HuH-7 (cell line): ENCODE results near the gene POR.

Experiments
- DNase-seq: peaks from one replicate; pipeline ENCODE4 v3.0.0; 2011; ENCODE audit warnings: low spot score

POR gene

DNA sequence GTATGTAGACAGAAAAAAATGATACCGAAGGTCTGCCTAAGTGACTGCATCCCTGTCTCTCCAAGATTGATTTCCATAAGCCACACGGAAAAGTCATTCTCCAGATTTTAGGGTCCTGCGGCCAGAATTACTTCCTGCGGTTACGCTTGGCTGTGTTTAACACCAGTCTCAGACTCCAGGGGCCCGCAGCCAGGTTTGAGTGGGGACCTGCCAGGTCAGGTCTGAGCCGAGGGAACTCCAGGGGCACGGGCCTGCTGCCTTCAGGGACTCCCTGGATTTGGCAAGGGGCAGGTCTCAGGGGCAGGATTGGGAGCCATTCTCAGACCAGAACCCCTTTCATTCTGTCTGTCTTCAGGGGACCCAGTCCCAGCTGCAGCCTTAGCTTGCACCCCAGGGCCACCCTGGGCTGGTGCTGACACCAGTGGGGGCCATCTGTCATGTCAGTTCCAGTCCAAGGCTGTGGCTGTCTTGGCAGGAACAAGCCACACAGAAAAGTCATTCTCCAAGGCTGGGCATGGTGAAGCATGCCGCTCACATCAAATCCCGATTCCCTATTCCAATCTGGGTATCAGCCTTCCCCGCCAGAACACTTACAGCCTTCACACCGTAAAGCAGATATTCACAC lies 40.5 kb downstream of the POR start:
- no peak for DNase-seq

DNA sequence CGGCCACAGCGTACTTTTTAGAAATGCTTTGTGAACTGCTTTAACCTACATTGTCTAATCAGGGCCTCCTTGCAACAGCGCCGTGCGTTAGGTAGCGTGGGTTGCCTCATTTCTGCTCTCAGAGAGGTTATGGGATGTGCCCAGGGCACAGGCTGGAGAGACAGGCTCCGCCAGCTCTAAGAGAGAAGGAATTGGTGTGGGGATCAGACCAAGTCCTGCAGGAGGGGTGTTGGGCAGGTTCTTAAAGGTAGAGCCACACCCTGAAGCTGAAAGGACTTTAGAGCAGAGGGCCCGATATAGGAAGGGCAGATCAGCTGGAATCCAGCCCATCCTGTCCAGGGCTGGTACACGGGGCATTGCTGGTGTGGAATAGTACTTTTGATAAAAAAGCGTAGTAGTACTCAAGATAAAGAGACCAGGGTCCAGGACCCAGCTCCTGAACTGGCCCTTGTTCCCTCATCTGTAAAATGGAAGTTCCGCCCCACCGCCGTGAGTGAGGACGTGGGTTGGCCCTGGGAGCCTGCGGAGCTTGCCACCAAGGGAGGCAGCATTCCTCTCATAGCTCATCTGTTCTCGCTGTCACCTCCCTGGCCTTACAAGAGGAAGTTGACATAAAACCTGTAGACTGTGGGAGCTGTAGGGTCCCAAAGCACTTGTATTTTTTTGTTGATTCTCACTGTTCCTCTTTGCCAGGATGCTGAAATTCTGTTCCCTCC lies 42.2 kb downstream of the POR start:
- no peak for DNase-seq

- DNase-seq: no peak
Observed at GRCh38 chr7:75958802-75959543, 44.0 kb downstream of the POR start.

GRCh38 chr7:75960372-75960771 lies 45.4 kb downstream of the POR start:
- no peak for DNase-seq

GRCh38 chr7:75961218-75961617 lies 46.3 kb downstream of the POR start:
- DNase-seq: no peak

DNA sequence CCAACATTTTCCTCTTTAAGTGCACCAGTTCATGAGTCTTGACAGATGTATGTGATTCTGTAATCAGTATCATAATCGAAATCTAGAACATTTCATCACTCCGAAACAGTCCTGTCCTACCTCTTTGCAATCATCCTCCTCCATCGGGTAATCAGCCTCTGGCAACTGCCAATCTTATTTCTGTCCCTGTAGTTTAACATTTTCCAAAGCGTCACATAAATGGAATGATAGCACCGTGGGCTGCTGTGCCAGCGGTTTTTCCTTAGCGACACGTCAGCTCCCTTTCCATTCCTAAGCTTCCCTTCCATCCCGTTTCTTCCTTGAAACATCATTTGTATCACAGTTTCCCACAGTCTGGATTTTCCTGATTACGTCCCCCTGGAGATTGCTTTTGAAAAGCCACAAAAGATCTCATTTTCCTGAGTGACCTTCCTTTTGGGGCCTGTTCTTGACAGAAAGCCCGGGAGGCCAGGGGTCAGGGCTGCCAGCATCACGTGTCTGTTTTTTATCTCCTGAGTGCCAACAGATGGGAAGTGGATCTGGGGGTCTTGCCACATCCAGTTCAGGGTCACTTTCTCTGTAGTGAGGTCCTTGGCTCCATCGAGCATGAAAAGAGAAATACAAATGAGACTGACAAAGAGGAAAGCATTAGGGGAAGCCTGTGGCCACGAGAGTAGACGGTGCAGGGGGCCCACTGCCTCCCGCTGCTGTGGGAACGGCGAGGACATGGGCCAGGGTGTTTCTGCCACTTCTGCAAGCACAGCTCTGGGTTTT lies 47.8 kb downstream of the POR start:
- no peak for DNase-seq

DNA sequence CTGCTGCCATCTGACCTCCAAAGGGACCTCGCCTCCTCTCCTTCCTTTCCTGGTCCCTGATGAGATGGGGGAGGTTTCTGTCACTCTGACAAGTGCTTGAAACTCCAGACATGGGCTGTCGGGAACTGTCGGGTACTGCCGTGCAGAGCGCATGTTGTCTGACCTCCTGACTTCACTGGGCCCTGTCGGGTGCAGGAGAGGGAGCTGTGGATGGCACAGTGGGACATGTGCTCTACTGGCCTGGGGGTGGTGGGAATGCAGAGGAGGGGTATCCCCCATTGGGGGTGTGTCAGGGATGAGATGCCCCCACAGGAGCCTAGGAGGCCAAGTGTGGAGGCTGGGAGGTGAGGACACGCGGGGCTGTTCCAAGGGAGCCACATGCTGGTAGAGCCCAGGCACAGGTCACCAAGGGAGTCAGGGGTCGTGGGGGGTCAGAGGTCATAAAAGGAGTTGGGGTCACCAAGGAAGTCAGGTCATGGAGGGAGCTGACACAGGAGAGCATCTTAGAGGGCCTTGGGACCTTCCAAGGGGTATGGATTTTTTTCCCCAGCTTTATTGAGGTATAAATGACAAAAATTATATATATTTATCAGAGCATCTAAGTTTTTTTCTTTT lies 48.5 kb downstream of the POR start:
- DNase-seq: no peak

GRCh38 chr7:75965617-75966016 lies 50.7 kb downstream of the POR start:
- DNase-seq: no peak

- DNase-seq: no peak
Observed at GRCh38 chr7:75966190-75966961, 51.4 kb downstream of the POR start.

DNA sequence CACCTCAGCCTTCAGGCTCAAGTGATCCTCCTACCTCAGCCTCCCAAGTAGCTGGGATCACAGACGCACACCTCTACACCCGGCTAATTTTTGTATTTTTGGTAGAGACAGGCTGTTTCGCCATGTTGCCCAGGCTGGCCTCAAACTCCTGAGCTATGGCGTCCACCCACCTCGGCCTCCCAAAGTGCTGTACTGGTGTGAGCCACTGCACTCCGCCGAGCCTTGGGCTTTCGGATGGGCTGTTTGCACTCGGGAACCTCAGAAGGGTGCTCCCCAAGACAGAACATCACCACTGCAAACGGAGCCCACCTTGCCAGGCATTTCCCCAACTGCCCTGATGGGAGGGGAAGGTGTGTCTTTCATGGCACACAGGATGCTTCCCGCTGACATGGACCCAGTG lies 52.1 kb downstream of the POR start:
- no peak for DNase-seq

DNA sequence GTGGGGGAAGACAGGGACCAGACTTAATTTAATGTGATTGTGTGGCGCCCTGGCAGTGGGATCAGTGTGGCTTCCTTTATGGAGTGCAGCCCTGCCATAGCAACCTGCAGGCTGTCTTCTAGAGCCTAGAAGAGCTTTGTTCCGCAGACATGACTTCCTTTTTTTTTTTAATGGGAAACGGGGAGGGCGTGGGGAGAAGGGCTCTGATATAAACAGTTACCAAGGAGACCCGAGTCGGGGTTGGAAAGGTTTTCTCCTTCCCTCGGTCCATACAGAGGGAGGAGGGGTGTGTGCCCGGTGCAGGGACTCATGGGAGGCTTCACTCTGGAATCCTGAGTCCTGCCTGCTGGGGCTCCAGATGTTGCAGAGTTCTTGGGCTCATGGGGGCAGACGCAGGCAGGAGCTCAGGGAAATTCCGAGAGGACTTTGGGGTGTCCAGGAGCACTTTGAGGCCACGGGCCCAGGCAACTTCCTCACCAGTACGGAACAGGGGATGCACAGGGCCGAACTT lies 52.6 kb downstream of the POR start:
- DNase-seq: no peak

DNA sequence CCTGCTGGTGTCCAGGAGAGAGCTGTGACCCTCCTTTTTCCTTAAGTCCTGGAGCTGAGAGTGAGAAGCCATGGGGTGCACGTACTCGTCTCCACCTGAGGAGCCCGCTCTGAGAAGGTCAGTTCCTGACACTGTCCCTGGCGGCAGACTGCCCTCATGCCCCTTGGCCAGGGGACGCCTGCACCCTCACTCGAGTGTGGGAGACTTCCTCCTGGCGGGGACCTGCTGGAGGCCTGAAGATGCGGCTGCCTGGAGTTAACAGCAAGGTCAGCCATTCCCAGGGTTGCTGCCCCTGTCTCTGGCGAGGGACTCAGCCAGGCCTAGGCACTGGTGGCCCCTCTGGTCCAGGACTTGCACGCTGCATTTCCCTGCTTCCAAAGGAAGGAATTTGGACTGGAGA lies 53.1 kb downstream of the POR start:
- DNase-seq: no peak

GRCh38 chr7:75968561-75969001 lies 53.6 kb downstream of the POR start:
- DNase-seq: no peak

DNA sequence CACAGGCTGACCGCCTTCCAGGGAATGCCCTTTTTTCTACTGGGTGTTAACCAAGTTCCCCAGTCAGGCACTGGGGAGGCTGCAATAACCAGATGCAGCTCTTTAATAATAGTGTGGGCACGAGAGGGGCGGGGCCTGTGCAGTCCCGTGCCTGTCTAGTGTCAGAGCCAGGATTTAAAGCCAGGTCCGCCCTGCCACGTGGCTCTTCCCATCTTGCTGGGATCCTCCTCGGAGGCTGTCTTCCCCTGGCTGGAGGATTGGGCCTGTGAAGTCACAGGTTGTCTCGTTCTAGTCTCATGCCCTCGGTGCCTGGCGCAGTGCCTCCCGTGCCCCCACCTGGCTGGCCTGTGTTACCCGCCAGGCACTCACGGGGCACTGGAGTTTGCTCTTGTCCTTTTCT lies 54.2 kb downstream of the POR start:
- no peak for DNase-seq

DNA sequence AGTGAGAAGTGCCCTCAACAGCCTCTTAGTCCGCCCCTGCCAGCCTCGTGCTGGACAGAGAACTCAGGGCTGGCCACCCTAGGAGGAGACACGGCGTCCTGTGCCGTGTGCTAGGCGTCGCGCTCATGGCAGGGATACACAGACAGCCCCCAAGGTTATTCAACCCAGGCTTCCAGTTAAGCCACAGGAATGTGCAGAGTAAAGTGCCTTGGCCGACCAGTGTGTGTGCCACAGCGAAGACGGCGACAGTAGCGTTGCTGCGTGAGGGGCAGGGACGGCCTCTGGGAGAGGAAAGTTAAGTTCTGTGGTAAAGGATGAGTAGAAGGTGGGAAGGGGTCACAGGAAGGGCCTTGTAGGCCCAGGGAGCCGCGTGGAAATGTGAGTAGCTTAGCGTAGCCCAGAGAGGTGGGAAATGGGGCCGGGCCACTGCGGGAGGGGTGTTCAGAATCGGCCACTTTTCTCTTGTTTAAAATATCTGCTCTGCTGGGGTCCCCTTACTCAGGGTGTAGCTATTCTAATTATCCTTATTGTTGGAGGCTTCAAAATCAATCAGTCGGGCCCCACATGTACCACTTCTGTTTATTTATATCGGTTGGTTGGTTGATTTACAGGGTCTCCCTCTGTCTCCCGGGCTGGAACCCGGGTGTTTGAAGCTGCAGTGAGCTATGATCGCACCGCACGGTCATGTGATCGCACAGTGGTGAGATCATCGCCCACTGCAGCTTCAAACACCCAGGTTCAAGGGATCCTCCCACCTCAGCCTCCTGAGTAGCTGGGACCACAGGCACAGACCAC lies 54.9 kb downstream of the POR start:
- DNase-seq: no peak

GRCh38 chr7:75971309-75971960 lies 56.5 kb downstream of the POR start:
- DNase-seq: no peak

GRCh38 chr7:75971961-75972763 lies 57.2 kb downstream of the POR start:
- peak; percentile 66 for DNase-seq

DNA sequence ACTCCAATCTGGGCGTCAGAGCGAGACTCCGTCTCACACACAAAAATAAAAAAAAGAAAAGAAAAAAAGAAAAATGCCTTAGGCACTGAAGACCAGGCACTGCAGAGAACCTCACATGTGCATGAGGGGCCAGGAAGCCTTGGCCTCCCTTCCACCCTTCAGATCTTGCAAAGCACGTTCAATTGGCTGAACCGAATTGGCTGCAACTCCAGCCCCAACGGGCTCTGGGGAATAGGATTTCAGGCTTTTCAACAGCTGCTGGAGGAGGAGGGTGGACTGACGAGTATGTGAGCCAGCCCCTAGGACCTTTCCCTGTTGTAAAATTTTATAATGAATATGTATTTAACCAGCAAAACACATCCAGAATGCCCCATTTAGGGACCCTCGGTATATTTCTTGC lies 62.8 kb downstream of the POR start:
- DNase-seq: no peak
